ENCODE measurements around the gene KLF7. TPM values are rescaled to one million over a fixed set of nuclear protein-coding genes. Genes with fewer than 3 reads are reported as not detected.
A peak's percentile ranks its signal among the peaks of the same experiment; 100 is the strongest.

The KLF7 gene
- total RNA-seq, 1 experiment from 2014 or later: 17.1 TPM

GRCh38 chr2:207188626-207189419, 23.1 kb upstream of the KLF7 start:
- DNase-seq (ENCODE audit: low read depth, low spot score) (peak; percentile 78), ATAC-seq (no peak)
- no peak overlapping the region for H3K27ac ChIP-seq (ENCODE audit: low read length)
- ChIA-PET POLR2A (no interaction called here), CTCF (no interaction called here)
- no peak overlapping the region for H3K4me3 ChIP-seq (ENCODE audit: low read depth in 2 of 2, low read length in 2 of 2)
- no peaks in the 10 kb centered on the region for H3K4me1 ChIP-seq (ENCODE audit: control insufficient read depth, insufficient read depth, low read length)
- no peaks in the 10 kb centered on the region for H3K27me3 ChIP-seq (ENCODE audit: control insufficient read depth, insufficient read depth, low read length)
- H3K9me3 ChIP-seq (ENCODE audit: control insufficient read depth, insufficient read depth, low read depth, low read length): no peaks in the 10 kb centered on the region
- BruUV-seq (replicated peaks): no TSS peak
- in situ Hi-C loops (cut with HindIII; ENCODE audit: low pct_unique_long_range_greater_than_20kb, low sequenced_read_pairs) (no loop called here), intact Hi-C loops (cut with micrococcal nuclease; ENCODE audit: unreplicated experiment) (no loop called here)
- no peaks in the 10 kb centered on the region for H3K36me3 ChIP-seq (ENCODE audit: control insufficient read depth, insufficient read depth, low read length)
- TF ChIP-seq POLR2AphosphoS5 (IDR thresholded peaks at IDR 0.05; ENCODE audit: low read depth, low read length): no peak
- TF ChIP-seq SIN3A (IDR thresholded peaks at IDR 0.05; ENCODE audit: borderline replicate concordance, insufficient read depth, low read depth, low read length): no peak
- no peak for TF ChIP-seq TCF7L2 (IDR thresholded peaks at IDR 0.05; ENCODE audit: low read depth, low read length)
- no peak for TF ChIP-seq CTCF (IDR thresholded peaks at IDR 0.05)
- TF ChIP-seq, protein P1, sequence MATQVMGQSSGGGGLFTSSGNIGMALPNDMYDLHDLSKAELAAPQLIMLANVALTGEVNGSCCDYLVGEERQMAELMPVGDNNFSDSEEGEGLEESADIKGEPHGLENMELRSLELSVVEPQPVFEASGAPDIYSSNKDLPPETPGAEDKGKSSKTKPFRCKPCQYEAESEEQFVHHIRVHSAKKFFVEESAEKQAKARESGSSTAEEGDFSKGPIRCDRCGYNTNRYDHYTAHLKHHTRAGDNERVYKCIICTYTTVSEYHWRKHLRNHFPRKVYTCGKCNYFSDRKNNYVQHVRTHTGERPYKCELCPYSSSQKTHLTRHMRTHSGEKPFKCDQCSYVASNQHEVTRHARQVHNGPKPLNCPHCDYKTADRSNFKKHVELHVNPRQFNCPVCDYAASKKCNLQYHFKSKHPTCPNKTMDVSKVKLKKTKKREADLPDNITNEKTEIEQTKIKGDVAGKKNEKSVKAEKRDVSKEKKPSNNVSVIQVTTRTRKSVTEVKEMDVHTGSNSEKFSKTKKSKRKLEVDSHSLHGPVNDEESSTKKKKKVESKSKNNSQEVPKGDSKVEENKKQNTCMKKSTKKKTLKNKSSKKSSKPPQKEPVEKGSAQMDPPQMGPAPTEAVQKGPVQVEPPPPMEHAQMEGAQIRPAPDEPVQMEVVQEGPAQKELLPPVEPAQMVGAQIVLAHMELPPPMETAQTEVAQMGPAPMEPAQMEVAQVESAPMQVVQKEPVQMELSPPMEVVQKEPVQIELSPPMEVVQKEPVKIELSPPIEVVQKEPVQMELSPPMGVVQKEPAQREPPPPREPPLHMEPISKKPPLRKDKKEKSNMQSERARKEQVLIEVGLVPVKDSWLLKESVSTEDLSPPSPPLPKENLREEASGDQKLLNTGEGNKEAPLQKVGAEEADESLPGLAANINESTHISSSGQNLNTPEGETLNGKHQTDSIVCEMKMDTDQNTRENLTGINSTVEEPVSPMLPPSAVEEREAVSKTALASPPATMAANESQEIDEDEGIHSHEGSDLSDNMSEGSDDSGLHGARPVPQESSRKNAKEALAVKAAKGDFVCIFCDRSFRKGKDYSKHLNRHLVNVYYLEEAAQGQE (IDR thresholded peaks at IDR 0.05; ENCODE audit: insufficient read depth in 1 of 2, low read depth in 2 of 2, low read length in 1 of 2): no peak

- Histone ChIP-seq H3K4me1 (ENCODE audit: control insufficient read depth, insufficient read depth, low read length) (no peaks in the 10 kb centered on the region), H3K27me3 (ENCODE audit: control insufficient read depth, insufficient read depth, low read length) (no peaks in the 10 kb centered on the region), H3K27ac (ENCODE audit: low read length) (no peak overlapping the region), H3K4me3 (ENCODE audit: low read depth in 2 of 2, low read length in 2 of 2) (no peak overlapping the region), H3K9me3 (ENCODE audit: control insufficient read depth, insufficient read depth, low read depth, low read length) (no peaks in the 10 kb centered on the region), H3K36me3 (ENCODE audit: control insufficient read depth, insufficient read depth, low read length) (no peaks in the 10 kb centered on the region)
- ATAC-seq (no peak), DNase-seq (ENCODE audit: low read depth, low spot score) (no peak)
- TF ChIP-seq TCF7L2 (IDR thresholded peaks at IDR 0.05; ENCODE audit: low read depth, low read length) (no peak), SIN3A (IDR thresholded peaks at IDR 0.05; ENCODE audit: borderline replicate concordance, insufficient read depth, low read depth, low read length) (no peak), POLR2AphosphoS5 (IDR thresholded peaks at IDR 0.05; ENCODE audit: low read depth, low read length) (no peak), CTCF (IDR thresholded peaks at IDR 0.05) (no peak)
- TF ChIP-seq, protein P1 (IDR thresholded peaks at IDR 0.05; ENCODE audit: insufficient read depth in 1 of 2, low read depth in 2 of 2, low read length in 1 of 2): no peak
- in situ Hi-C loops (cut with HindIII; ENCODE audit: low pct_unique_long_range_greater_than_20kb, low sequenced_read_pairs): no loop called here
- intact Hi-C loops (cut with micrococcal nuclease; ENCODE audit: unreplicated experiment): no loop called here
- POLR2A ChIA-PET: no interaction called here
- CTCF ChIA-PET: no interaction called here
- no TSS peak for BruUV-seq (replicated peaks)
These were observed 19.6 kb upstream of the KLF7 start for GRCh38 chr2:207185372-207185771.
